HepG2 (cell line): ENCODE results near the gene FASTK. TPM values are rescaled to one million over a fixed set of nuclear protein-coding genes. Genes with fewer than 3 reads are reported as not detected.

Experiments used
- ATAC-seq: fragments of 200-7000 bp; cut with Tn5 transposase; 3 replicates; pipeline ENCODE4 v1.9.1; 2020; ENCODE audit warnings: mild to moderate bottlenecking, moderate library complexity
- BruUV-seq: library from RNA; stranded (reverse); fragments of 400-500 nt; replicated peaks from 2 replicates; lab custom pipeline; 2021; lab: Mats Ljungman, UMichigan
- CTCF ChIA-PET: fragments of 300-600 bp; formaldehyde crosslinking; extraction: SDS; loops from one replicate; lab custom pipeline; 2021; ENCODE audit warnings: low total read pairs, inconsistent platforms, low intra/inter-chr PET ratio; lab: Yijun Ruan, JAX
- POLR2A ChIA-PET: fragments of 350-600 bp; sonication (Branson Sonifier 250); formaldehyde crosslinking; loops from one replicate; lab custom pipeline; 2020; ENCODE audit warnings: antibody characterized with exemption, inconsistent platforms; lab: Yijun Ruan, JAX
- DNase-seq: peaks from one replicate; pipeline ENCODE4 v3.0.0-alpha.2; 2015; ENCODE audit warnings: low spot score
- FAIRE-seq: peaks from 3 replicates; lab custom pipeline; 2011; peaks lifted over from hg19 to GRCh38; lab: Jason Lieb, UNC
- H2AFZ ChIP-seq: one replicate; pipeline ENCODE4 v1.6.1; 2011; ENCODE audit warnings: low read length, inconsistent platforms
- H3K27ac ChIP-seq: fragments of 300-600 bp; 3 replicates; pipeline ENCODE4 v1.8.0; 2011; ENCODE audit warnings: mixed run types, mild to moderate bottlenecking, mixed read lengths, low read length, inconsistent platforms; ENCODE audit not compliant: insufficient read depth; ENCODE audit errors: extremely low read length
- H3K27me3 ChIP-seq, 2 experiments: fragments of 200-600 bp in 1 of 2; 2 replicates in 1 of 2; 3 replicates in 1 of 2; pipeline versions ENCODE4 v1.6.0 to v1.8.0; 2011; ENCODE audit warnings: low read length in 2 of 2, mild to moderate bottlenecking in 2 of 2, moderate library complexity in 2 of 2, inconsistent platforms in 1 of 2; ENCODE audit not compliant: insufficient read depth in 2 of 2, control insufficient read depth in 1 of 2
- H3K36me3 ChIP-seq, 2 experiments: fragments of 200-600 bp in 1 of 2; replicated peaks in 1 of 2; 2 replicates in 1 of 2; 3 replicates in 1 of 2; pipeline versions ENCODE4 v1.5.1 to v1.8.0; 2011; ENCODE audit warnings: low read length in 2 of 2, inconsistent platforms in 1 of 2; ENCODE audit not compliant: insufficient read depth in 2 of 2, control insufficient read depth in 1 of 2
- H3K4me1 ChIP-seq: 2 replicates; pipeline ENCODE4 v1.5.1; 2012; ENCODE audit warnings: low read length, inconsistent platforms; ENCODE audit not compliant: insufficient read depth
- H3K4me2 ChIP-seq: 2 replicates; pipeline ENCODE4 v1.6.0; 2011; ENCODE audit warnings: low read depth, low read length, inconsistent platforms
- H3K4me3 ChIP-seq, 3 experiments: fragments of 200-600 bp in 1 of 3; sonication (generic), shearing (Covaris generic) in 1 of 3; replicated peaks in 1 of 3; 2 replicates each; pipeline ENCODE4 v1.5.1; 2011 to 2016; ENCODE audit warnings: low read length in 3 of 3, inconsistent platforms in 2 of 3, low read depth in 2 of 3, mild to moderate bottlenecking in 2 of 3, control low read depth in 1 of 3, mixed read lengths in 1 of 3; ENCODE audit not compliant: insufficient read depth in 1 of 3
- H3K79me2 ChIP-seq: one replicate; pipeline ENCODE4 v1.6.1; 2011; ENCODE audit warnings: low read length, inconsistent platforms; ENCODE audit not compliant: insufficient read depth
- H3K9ac ChIP-seq: 2 replicates; pipeline ENCODE4 v1.6.0; 2011; ENCODE audit warnings: mild to moderate bottlenecking, low read depth, low read length, inconsistent platforms; ENCODE audit not compliant: insufficient read depth
- H3K9me3 ChIP-seq: 2 replicates; pipeline ENCODE4 v1.5.1; 2012; ENCODE audit warnings: mild to moderate bottlenecking, low read length
- H4K20me1 ChIP-seq: 2 replicates; pipeline ENCODE4 v1.6.0; 2011; ENCODE audit warnings: inconsistent platforms, mild to moderate bottlenecking, low read length, moderate library complexity; ENCODE audit not compliant: insufficient read depth
- FOXK2 ChIP-seq: fragments of 450-650 bp; IDR thresholded peaks from 2 replicates; pipeline ENCODE4 v1.6.1; 2016
- KLF9 ChIP-seq: IDR thresholded peaks from 2 replicates; pipeline ENCODE4 v1.6.1; 2016; ENCODE audit warnings: low read depth
- MAF1 ChIP-seq: sonication (generic); formaldehyde crosslinking; IDR thresholded peaks from 2 replicates; pipeline ENCODE4 v1.5.0; 2020; ENCODE audit warnings: missing genetic modification reagents, borderline replicate concordance
- MAFG ChIP-seq: sonication (generic); formaldehyde crosslinking; IDR thresholded peaks from 2 replicates; pipeline ENCODE4 v1.5.1; 2020; ENCODE audit warnings: mild to moderate bottlenecking, missing genetic modification reagents
- NONO ChIP-seq, 2 experiments: fragments of 450-650 bp in 1 of 2; sonication (generic) in 1 of 2; formaldehyde crosslinking in 1 of 2; IDR thresholded peaks in 1 of 2; conservative IDR thresholded peaks in 1 of 2; 2 replicates each; pipeline versions ENCODE4 v1.6.1 to v1.8.0; 2017 to 2022; ENCODE audit warnings: mild to moderate bottlenecking in 1 of 2, missing genetic modification reagents in 1 of 2, moderate library complexity in 1 of 2
- SMAD1 ChIP-seq: sonication (generic); formaldehyde crosslinking; IDR thresholded peaks from 2 replicates; pipeline ENCODE4 v1.4.0; 2020; ENCODE audit warnings: missing genetic modification reagents, low read depth, mild to moderate bottlenecking, borderline replicate concordance
- SRF ChIP-seq: IDR thresholded peaks from 2 replicates; pipeline ENCODE4 v1.6.1; 2011; ENCODE audit warnings: mild to moderate bottlenecking, low read depth, low read length, moderate library complexity
- ZBTB2 ChIP-seq: sonication (generic); formaldehyde crosslinking; IDR thresholded peaks from 2 replicates; pipeline ENCODE4 v1.8.0; 2022; ENCODE audit warnings: low read depth, missing genetic modification reagents
- ZNF17 ChIP-seq: sonication (generic); formaldehyde crosslinking; IDR thresholded peaks from 2 replicates; pipeline ENCODE4 v1.5.0; 2020; ENCODE audit warnings: mild to moderate bottlenecking, missing genetic modification reagents
- ZNF496 ChIP-seq: sonication (generic); formaldehyde crosslinking; IDR thresholded peaks from 2 replicates; pipeline ENCODE4 v1.8.1; 2023; ENCODE audit warnings: mild to moderate bottlenecking, moderate library complexity, missing genetic modification reagents; ENCODE audit not compliant: insufficient replicate concordance
- ZNF503 ChIP-seq: sonication (generic); formaldehyde crosslinking; IDR thresholded peaks from 2 replicates; pipeline ENCODE4 v1.4.0; 2020; ENCODE audit warnings: missing genetic modification reagents
- ZNF570 ChIP-seq: sonication (generic); formaldehyde crosslinking; IDR thresholded peaks from 2 replicates; pipeline ENCODE4 v1.4.0; 2020; ENCODE audit warnings: mild to moderate bottlenecking, missing genetic modification reagents, borderline replicate concordance
- ZNF644 ChIP-seq: IDR thresholded peaks from 2 replicates; pipeline ENCODE4 v1.6.1; 2016; ENCODE audit warnings: low read depth
- ZNF792 ChIP-seq: IDR thresholded peaks from 2 replicates; pipeline ENCODE4 v1.6.1; 2016
- ZSCAN12 ChIP-seq: sonication (generic); formaldehyde crosslinking; IDR thresholded peaks from 2 replicates; pipeline ENCODE4 v1.9.0; 2021; ENCODE audit warnings: mild to moderate bottlenecking, missing genetic modification reagents
- ZSCAN29 ChIP-seq: sonication (generic); formaldehyde crosslinking; conservative IDR thresholded peaks from 2 replicates; pipeline ENCODE4 v1.4.0; 2020; ENCODE audit warnings: mild to moderate bottlenecking, missing genetic modification reagents
- WGBS: methylation state at CpG from one replicate; pipeline ENCODE4 v1.1.6; 2017; ENCODE audit warnings: low lambda C conversion rate; 5-methylcytosine and 5-hydroxymethylcytosine counted together
- in situ Hi-C: cut with HindIII; loops from 2 replicates; pipeline ENCODE4 v1.10.0; 2017; ENCODE audit warnings: low pct_unique_long_range_greater_than_20kb; ENCODE audit not compliant: extremely low pct_ligation_motif_present
- intact Hi-C: fragments of 100-400 bp; cut with micrococcal nuclease; formaldehyde crosslinking; loops from one replicate; pipeline ENCODE4 v1.10.0; 2022; ENCODE audit not compliant: unreplicated experiment
- polyA plus RNA-seq, 8 experiments: library from polyadenylated mRNA; depleted of rRNA in 3 of 8; stranded (reverse) in 7 of 8; unstranded in 1 of 8; fragments of >200 nt; fragmentation: Illumina TruSeq in 4 of 8; extraction: Trizol in 4 of 8; gene quantifications; 2 replicates each; pipeline versions ENCODE4 v1.2.1 to v1.2.3, GENCODE V29; 2011 to 2016; ENCODE audit warnings: low read depth in 4 of 8, missing spikeins in 1 of 8, mixed read lengths in 1 of 8; ENCODE audit not compliant: insufficient read depth in 1 of 8
- total RNA-seq, 5 experiments: library from RNA; depleted of rRNA; stranded (reverse); fragments of >200 nt; fragmentation: Illumina TruSeq; extraction: Trizol; gene quantifications; 2 replicates each; pipeline ENCODE4 v1.2.3, GENCODE V29; 2016; ENCODE audit warnings: low read depth in 1 of 5
- TF ChIP-seq, protein P1 (sequence below): sonication (generic); formaldehyde crosslinking; IDR thresholded peaks from 2 replicates; pipeline ENCODE4 v1.5.0; 2020; ENCODE audit warnings: mild to moderate bottlenecking, missing genetic modification reagents, borderline replicate concordance

The FASTK gene
- total and polyA plus RNA-seq, 2 of the 13 experiments (the other 11 are each of a cell fraction or from before 2014, with no cell fraction given), result 52.9 to 55.7 TPM

DNA sequence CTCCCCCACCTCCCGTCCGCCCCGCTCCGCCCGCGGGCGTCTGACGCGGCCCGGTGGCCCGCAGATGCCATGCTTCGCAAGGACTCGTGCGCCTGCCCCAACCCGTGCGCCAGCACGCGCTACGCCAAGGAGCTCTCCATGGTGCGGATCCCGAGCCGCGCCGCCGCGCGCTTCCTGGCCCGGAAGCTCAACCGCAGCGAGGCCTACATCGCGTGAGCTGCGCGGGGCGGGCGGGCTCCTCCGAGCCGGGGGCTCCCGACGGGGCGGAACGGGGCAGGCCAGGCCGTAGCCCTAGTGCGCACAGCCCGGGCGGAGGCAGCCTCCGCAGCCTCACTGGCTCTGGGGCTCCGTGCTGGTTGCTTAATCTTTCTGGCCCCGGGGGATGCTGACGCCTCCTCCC is 29.5 kb downstream of the FASTK start (continued):
- TF ChIP-seq, protein P1, sequence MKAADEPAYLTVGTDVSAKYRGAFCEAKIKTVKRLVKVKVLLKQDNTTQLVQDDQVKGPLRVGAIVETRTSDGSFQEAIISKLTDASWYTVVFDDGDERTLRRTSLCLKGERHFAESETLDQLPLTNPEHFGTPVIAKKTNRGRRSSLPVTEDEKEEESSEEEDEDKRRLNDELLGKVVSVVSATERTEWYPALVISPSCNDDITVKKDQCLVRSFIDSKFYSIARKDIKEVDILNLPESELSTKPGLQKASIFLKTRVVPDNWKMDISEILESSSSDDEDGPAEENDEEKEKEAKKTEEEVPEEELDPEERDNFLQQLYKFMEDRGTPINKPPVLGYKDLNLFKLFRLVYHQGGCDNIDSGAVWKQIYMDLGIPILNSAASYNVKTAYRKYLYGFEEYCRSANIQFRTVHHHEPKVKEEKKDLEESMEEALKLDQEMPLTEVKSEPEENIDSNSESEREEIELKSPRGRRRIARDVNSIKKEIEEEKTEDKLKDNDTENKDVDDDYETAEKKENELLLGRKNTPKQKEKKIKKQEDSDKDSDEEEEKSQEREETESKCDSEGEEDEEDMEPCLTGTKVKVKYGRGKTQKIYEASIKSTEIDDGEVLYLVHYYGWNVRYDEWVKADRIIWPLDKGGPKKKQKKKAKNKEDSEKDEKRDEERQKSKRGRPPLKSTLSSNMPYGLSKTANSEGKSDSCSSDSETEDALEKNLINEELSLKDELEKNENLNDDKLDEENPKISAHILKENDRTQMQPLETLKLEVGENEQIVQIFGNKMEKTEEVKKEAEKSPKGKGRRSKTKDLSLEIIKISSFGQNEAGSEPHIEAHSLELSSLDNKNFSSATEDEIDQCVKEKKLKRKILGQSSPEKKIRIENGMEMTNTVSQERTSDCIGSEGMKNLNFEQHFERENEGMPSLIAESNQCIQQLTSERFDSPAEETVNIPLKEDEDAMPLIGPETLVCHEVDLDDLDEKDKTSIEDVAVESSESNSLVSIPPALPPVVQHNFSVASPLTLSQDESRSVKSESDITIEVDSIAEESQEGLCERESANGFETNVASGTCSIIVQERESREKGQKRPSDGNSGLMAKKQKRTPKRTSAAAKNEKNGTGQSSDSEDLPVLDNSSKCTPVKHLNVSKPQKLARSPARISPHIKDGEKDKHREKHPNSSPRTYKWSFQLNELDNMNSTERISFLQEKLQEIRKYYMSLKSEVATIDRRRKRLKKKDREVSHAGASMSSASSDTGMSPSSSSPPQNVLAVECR (CRISPR knock-in tag), result 0 out of 2 replicates have a peak, but pooled peaks have one; percentile 24

DNA sequence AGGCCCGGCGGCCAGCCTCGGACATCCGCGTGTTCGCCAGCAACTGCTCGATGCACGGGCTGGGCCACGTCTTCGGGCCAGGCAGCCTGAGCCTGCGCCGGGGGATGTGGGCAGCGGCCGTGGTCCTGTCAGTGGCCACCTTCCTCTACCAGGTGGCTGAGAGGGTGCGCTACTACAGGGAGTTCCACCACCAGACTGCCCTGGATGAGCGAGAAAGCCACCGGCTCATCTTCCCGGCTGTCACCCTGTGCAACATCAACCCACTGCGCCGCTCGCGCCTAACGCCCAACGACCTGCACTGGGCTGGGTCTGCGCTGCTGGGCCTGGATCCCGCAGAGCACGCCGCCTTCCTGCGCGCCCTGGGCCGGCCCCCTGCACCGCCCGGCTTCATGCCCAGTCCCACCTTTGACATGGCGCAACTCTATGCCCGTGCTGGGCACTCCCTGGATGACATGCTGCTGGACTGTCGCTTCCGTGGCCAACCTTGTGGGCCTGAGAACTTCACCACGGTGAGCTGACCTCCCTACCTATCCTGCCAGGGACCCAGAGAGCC is 31.6 kb downstream of the FASTK start:
- WGBS, result 78% methylated on average over 26 of the region's 38 CpGs
- Histone ChIP-seq H3K36me3 (0 out of 5 replicates have a peak, but pooled peaks cover 0 to 2% of the 10 kb centered on the region in 2 experiments), H3K4me1 (no peaks in the 10 kb centered on the region), H3K4me3 (no peak overlapping the region), H3K9ac (no peak overlapping the region), H3K79me2 (no peaks in the 10 kb centered on the region), H3K27me3 (peaks cover 1 to 12% of the 10 kb centered on the region in 2 experiments; a peak in 3 of 5 replicates), H4K20me1 (no peaks in the 10 kb centered on the region), H3K27ac (no peak overlapping the region), H3K4me2 (no peak overlapping the region), H3K9me3 (no peaks in the 10 kb centered on the region), H2AFZ (no peak overlapping the region)
- DNase-seq (no peak), ATAC-seq (no peak), FAIRE-seq (no peak)
- POLR2A ChIA-PET, result no interaction called here
- BruUV-seq, result no TSS peak
- intact Hi-C loops (no loop called here), in situ Hi-C loops (no loop called here)
- CTCF ChIA-PET, result no interaction called here
- TF ChIP-seq SMAD1 (CRISPR knock-in tag), result no peak
- no peak for TF ChIP-seq ZNF570 (CRISPR knock-in tag)
- TF ChIP-seq KLF9 (CRISPR knock-in tag), result no peak
- TF ChIP-seq SRF, result no peak
- no peak for TF ChIP-seq ZBTB2
- no peak for TF ChIP-seq ZNF503 (CRISPR knock-in tag)
- no peak for TF ChIP-seq NONO (IDR thresholded peaks at IDR 0.05)
- no peak for TF ChIP-seq NONO (CRISPR knock-in tag; conservative IDR thresholded peaks at IDR 0.05)
- TF ChIP-seq ZNF496, result no peak
- TF ChIP-seq MAF1 (CRISPR knock-in tag), result no peak
- TF ChIP-seq MAFG (CRISPR knock-in tag), result no peak
- TF ChIP-seq ZSCAN29 (CRISPR knock-in tag), result no peak
- no peak for TF ChIP-seq ZNF644 (CRISPR knock-in tag)
- TF ChIP-seq ZNF792 (CRISPR knock-in tag), result no peak
- no peak for TF ChIP-seq FOXK2
- no peak for TF ChIP-seq ZSCAN12 (CRISPR knock-in tag)
- TF ChIP-seq ZNF17, result no peak
